ENCODE results near the gene SCYL2. TPM values are rescaled to one million over a fixed set of nuclear protein-coding genes. Genes with fewer than 3 reads are reported as not detected.

SCYL2 gene
- total RNA-seq, 1 experiment from 2014 or later = 41.4 TPM

DNA sequence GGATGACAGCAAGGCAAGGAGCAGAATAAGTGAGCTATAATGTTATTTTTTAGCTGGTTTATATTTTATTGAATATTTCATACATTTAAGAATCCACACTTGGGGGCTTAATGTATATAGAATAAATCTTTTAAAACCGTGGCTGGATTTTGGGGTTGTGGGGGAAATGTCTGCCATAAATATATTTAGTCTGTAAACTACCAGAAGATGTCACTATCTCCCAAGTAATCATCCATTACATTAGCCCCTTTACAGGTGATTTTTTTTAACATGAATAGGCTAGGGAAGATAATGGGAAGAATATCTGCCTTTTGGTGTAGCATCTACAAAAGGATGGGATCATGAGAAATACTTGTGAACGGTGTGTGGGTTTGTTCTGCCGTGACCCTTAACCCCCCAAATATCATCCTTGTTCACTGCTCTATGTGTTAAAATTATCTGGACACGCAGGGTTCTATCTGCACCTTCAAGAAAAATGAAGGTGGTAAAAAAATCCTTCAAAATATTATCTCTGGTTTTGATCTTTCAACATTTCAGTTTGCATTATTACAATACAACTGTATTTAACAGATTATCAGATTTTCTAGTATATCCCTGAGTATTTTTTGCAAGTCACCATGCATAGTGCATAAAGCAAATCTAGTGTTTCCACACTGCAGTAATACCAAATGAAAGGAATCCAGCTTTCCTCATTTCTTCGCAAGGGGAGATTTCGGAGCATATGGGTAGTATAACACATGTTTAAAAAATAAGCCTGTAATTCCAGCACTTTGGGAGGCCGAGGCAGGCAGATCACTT is 81.9 kb downstream of the SCYL2 start:
- H3K27me3 Mint-ChIP-seq (ENCODE audit: low read depth) = no peaks in the 10 kb centered on the region; the same call in 1 of the 2 replicates
- Histone ChIP-seq H3K9me3 (ENCODE audit: control insufficient read depth, low read depth, low read length) (no peaks in the 10 kb centered on the region), H2BK12ac (ENCODE audit: insufficient read length, low read depth, low read length) (no peak overlapping the region), H4K5ac (ENCODE audit: insufficient read length, low read depth, low read length) (no peak overlapping the region), H3K79me1 (ENCODE audit: insufficient read depth, low read depth, low read length, poor library complexity, severe bottlenecking) (no peaks in the 10 kb centered on the region), H4K20me1 (ENCODE audit: control insufficient read depth, insufficient read depth, insufficient read length) (no peaks in the 10 kb centered on the region), H3K23me2 (ENCODE audit: insufficient read length, low read depth, low read length, poor library complexity, severe bottlenecking) (no peaks in the 10 kb centered on the region), H3K18ac (ENCODE audit: insufficient read length, low read depth, low read length) (no peak overlapping the region), H3K4me1 (ENCODE audit: insufficient read depth, low read length) (no peaks in the 10 kb centered on the region; the same call in 1 of the 2 replicates), H2AK5ac (ENCODE audit: insufficient read length, low read length) (no peak overlapping the region), H2AFZ (ENCODE audit: low read length) (no peak overlapping the region), H3K14ac (ENCODE audit: insufficient read depth, low read length) (no peak overlapping the region), H3K4me2 (ENCODE audit: insufficient read depth, insufficient read length, low read length) (no peak overlapping the region), H4K91ac (ENCODE audit: insufficient read length, low read depth, low read length) (no peak overlapping the region), H2BK20ac (ENCODE audit: low read depth, low read length, poor library complexity, severe bottlenecking) (no peak overlapping the region), H3K79me2 (ENCODE audit: insufficient read depth, low read length) (no peaks in the 10 kb centered on the region), H2BK120ac (ENCODE audit: low read depth, low read length, poor library complexity, severe bottlenecking) (no peak overlapping the region), H3T11ph (ENCODE audit: low read length) (no peak overlapping the region), H3K27ac (ENCODE audit: insufficient read length, low read depth, low read length) (no peak overlapping the region), H3K23ac (ENCODE audit: insufficient read length, low read depth, low read length) (no peak overlapping the region), H3K56ac (ENCODE audit: insufficient read length, low read depth, low read length) (no peak overlapping the region), H2BK5ac (ENCODE audit: insufficient read length, low read length) (no peak overlapping the region), H3K9ac (ENCODE audit: extremely low read depth, insufficient read length, low read length) (no peak overlapping the region), H3K4ac (ENCODE audit: low read depth, low read length) (no peak overlapping the region), H2BK15ac (ENCODE audit: low read depth, low read length) (no peak overlapping the region), H3K27me3 (ENCODE audit: insufficient read depth, low read length) (no peaks in the 10 kb centered on the region), H4K8ac (replicated peaks; ENCODE audit: insufficient read length, low read depth, low read length) (no peak overlapping the region)
- no peak for DNase-seq
- no peaks in the 10 kb centered on the region for H3K9me3 Mint-ChIP-seq
- no CpG with 5 or more reads among the region's 7 CpGs for whole genome bisulfite sequencing (ENCODE audit: extremely low coverage, insufficient read length, low lambda C conversion rate)
- H3K4me1 Mint-ChIP-seq = peaks cover 0 to 5% of the 10 kb centered on the region in 2 experiments; a peak in 1 of 4 replicates
- TF ChIP-seq, protein P1, sequence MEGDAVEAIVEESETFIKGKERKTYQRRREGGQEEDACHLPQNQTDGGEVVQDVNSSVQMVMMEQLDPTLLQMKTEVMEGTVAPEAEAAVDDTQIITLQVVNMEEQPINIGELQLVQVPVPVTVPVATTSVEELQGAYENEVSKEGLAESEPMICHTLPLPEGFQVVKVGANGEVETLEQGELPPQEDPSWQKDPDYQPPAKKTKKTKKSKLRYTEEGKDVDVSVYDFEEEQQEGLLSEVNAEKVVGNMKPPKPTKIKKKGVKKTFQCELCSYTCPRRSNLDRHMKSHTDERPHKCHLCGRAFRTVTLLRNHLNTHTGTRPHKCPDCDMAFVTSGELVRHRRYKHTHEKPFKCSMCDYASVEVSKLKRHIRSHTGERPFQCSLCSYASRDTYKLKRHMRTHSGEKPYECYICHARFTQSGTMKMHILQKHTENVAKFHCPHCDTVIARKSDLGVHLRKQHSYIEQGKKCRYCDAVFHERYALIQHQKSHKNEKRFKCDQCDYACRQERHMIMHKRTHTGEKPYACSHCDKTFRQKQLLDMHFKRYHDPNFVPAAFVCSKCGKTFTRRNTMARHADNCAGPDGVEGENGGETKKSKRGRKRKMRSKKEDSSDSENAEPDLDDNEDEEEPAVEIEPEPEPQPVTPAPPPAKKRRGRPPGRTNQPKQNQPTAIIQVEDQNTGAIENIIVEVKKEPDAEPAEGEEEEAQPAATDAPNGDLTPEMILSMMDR (conservative IDR thresholded peaks at IDR 0.05) = peak; percentile 74
- H3K36me3 Mint-ChIP-seq (ENCODE audit: insufficient read depth in 1 of 3, low read depth in 3 of 3) = no peaks in the 10 kb centered on the region
- no peak overlapping the region for H3K27ac Mint-ChIP-seq
- no peak overlapping the region for H3K4me3 Mint-ChIP-seq

Data from H9 (cell line).